Stimulated activated CD8-positive, alpha-beta memory T cell treated with anti-CD3 and anti-CD28 coated beads, Interleukin-4, amount 100 ng/mL, for 48 hours (primary cell): ENCODE data around the gene EME2.

Source experiments
- DNase-seq: peaks from one replicate; pipeline ENCODE4 v3.0.0-alpha.2; 2020

Gene EME2

DNA sequence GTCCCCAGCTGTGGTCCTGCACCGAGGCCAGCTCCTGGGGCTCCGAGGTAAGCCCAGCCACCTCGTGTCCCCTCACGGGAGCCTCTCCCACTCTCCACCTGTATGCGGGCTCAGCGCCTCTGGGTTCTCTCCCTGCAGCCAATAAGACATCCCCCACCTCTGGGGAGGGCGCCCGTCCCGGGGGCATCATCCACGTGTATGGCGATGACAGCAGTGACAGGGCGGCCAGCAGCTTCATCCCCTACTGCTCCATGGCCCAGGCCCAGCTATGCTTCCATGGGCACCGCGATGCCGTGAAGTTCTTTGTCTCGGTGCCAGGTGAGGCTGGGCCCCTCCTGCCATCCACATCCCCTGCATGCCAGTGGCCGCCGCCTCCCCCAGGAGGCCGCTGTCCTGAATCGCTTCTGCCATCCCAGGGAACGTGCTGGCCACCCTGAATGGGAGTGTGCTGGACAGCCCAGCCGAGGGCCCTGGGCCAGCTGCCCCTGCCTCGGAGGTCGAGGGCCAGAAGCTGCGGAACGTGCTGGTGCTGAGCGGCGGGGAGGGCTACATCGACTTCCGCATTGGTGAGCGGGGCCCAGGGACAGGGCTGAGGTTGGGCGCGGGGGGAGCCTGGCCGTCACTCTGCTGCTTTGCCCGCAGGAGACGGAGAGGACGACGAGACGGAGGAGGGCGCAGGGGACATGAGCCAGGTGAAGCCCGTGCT, 4.4 kb upstream of the EME2 start:
- no peak for DNase-seq

DNA sequence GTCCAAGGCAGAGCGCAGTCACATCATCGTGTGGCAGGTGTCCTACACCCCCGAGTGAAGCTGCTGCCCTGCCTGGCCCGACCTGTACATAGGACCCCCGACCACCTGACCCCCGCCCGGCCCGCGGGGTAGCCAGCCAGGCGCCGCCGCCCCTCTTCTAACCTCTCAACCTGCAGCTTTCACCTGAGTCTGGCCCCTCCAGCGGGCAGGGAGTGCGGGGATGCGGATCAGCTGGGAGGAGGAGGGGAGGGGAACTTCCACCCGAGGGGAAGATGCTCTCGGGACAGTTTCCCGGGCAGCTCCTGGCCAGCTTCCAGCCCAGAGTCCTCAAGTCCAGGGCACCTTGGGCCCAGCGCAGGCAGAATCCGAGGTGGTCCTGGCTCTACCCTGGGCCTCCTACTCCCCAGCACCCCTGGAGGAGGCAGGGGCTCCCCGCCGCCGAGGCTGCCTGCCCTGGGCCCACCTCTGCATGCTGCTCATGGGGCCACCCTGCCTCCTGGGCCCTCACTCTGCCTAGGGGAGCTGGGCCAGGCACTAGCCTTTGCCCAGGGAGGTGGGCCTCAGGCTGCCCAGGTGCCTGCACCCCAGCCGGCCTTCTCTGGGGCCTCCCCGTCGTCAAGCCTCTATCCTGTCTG, 3.7 kb upstream of the EME2 start:
- no peak for DNase-seq

DNA sequence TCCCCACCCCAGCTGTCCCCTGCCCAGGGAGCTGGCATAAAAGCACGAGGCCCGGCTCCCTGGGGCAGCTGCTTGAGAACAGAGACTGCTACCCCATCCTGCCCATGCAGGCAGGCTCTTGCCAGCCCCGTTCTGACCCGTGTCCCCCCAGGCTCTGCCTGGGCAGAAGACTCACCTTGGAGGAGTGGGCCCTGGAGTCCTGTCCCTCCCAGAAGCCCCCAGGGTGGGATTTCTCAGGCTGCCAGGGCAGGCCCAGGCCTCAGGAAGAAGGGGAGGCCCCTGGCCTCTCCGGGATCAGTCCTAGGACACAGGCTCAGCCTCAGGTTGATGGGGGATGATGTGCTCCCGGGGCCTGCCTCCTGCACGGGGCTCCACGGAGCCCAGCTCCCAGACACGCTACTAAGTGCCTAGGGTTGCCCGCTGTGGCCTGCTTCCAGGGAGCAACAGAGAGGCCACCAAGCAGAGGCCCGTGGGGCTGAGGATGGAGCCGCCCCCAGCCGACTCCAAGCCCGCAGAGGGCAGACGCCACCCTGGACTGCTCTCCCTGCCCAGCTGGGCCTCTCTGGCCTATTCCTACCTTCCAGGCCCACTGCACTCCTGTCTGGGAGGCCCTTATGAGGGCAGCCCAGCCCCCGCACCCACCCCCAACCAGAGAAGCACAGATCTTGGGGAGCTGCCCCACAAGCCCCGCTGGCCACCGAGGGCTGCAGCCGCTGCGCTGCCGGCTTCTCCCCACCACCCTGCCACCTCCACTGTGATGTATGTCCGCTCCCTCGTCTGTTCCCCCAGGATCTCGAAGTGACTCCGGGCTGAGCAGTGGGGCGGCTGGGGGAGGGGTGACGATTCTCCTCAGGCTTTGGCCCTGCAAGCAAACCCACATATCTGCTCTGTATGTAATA, 3.0 kb upstream of the EME2 start:
- no peak for DNase-seq

DNA sequence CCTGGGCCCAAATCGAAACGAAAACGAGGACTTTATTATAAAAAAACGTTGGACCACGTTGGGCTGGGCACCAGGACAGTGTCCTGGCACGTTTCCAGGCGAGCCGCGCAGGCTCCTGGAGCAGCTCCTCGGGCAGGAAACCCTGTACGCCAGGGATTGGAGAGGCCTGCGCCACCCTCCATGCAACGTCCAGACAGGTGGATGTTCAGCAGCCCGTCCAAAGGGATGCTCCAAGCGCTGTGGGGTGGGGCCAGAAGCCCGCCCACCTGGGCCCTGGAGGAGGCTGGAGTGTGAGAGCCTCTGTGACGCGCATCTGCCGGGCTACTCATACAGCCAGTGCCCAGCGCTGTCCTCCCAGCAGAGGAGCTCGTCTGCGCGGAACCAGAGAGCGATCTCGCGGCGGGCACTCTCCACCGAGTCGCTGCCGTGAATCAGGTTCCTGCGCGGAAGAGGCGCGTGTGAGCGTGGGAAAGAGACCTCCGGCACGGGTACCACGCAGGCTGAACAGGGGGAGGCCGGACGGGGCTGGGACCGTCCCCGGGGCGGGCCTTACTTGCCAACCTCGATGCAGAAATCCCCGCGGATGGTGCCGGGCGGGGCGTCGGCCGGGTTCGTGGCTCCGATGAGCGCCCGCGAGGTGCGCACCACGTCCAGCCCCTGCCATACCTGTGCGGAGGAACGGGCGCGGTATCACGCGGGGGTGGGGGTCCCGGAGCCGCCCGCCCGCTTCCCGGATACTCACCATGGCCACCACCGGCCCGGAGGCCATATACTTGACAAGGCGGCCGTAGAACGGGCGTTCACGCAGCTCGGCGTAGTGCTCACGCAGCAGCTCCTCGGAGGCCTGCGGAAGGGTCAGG, 2.1 kb upstream of the EME2 start:
- DNase-seq = peak; percentile 63

DNA sequence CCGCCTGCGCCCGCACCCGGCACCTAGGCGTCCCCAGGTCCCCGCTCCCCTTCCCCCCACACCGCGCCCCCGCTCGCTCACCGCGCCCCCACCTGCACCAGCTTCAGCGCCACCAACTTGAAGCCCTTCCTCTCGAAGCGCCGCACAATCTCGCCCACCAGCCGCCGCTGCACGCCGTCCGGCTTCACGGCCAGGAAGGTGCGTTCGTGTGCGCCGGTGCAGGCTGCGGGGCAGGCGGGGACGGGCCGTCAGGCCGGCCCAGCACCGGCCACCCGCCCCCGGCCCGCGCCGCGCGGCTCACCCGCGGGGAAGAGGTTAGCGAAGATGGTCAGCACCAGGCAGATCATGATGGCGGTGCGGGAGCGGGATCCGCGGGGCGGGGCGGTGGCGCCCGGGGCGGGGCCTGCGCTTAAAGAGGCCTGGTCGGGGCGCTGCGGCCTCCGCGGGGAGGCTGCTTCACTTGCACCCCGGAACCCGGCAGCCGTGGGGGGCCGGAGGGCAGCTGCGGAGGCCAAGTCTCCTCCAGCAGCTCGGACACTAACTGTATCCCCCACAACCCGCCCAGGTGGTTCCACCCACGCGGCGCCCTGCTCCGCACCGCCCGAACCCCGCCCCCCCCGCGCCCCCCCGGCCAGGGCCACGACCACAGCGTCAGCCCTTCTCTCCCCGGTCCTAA, 1.3 kb upstream of the EME2 start, which contains the start of gene NME3:
TSS of gene NME3 (minus strand) at position 356 of the 676 bp plus-strand sequence. CDS start at position 347, 9 bp downstream.
- DNase-seq = peak; percentile 89

DNA sequence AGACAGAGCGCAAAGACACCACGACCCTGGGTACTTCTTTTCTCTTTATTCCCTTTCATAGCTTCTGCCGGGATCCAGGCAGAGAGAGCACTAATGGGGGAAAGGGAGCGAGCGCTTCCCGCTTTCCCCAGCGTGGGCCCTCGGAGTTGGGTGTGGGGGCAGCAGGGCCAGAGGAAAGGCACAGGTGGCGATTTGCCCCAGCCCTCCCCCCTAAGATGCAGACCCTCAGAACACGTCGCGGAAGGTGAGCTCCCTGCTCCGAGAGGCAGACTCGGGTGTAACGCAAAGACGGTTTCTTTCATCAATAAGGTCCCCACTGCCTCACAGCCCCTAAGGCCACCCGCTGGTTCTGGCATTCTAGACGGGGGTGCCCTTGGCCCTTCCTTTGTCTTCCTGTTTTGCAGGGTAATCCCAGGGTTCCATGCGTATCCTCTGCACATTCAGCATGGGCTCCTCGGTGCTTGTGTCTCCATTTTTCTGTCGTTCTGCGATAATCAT, 697 bp upstream of the EME2 start:
- no peak for DNase-seq

- peak; percentile 86 for DNase-seq
These were observed 495 bp downstream of the EME2 start, which contains the start of gene MRPS34 for GRCh38 chr16:1772908-1773702. TSS of gene MRPS34 (minus strand) at chr16:1773134. CDS start at chr16:1773119, 15 bp downstream.

- DNase-seq = peak; percentile 49
These were observed 1.3 kb downstream of the EME2 start for GRCh38 chr16:1773703-1774447.

GRCh38 chr16:1774448-1774780, 1.8 kb downstream of the EME2 start:
- no peak for DNase-seq

DNA sequence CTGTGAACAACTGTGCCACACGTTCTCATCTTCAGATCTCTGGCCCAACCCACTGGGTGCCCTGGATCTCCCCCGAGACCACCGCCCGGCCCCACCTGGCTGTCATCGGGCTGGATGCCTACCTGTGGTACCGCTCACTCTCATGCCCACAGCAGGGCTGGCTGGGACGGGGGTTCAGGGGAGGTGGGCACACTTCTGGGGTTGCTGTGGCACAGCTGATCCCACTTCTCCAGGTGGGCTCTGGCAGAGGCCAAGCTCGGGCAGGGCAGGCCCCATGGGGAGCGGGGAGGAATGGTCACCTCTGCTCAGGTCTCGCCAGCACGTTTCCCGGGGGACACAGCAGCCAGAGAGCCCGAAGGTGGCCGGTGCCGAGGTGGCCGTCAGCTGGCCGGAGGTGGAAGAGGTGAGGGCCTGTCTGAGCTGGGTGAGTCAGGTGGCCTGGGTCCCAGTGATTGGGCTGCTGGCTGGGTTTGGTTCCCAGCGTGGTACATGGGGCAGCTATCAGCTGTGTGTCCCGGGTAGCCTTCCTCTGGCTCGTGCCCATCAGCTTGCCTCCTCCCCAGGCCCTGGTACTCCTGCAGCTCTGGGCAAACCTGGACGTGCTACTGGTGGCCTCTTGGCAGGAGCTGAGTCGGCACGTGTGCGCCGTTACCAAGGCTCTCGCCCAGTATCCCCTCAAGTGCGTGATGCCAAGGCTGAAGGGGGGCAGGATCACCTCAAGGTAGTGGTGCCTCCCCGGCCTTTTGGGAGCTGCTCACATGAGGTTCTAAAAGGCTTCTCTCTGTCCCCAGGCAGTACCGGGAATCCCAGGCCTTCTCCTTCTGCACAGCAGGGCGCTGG, 2.6 kb downstream of the EME2 start:
- no peak for DNase-seq

GRCh38 chr16:1775846-1776671, 3.4 kb downstream of the EME2 start:
- DNase-seq = no peak

- no peak for DNase-seq
These were observed 4.0 kb downstream of the EME2 start for GRCh38 chr16:1776672-1776955.

- DNase-seq = no peak
These were observed 4.4 kb downstream of the EME2 start for GRCh38 chr16:1776991-1777374.

DNA sequence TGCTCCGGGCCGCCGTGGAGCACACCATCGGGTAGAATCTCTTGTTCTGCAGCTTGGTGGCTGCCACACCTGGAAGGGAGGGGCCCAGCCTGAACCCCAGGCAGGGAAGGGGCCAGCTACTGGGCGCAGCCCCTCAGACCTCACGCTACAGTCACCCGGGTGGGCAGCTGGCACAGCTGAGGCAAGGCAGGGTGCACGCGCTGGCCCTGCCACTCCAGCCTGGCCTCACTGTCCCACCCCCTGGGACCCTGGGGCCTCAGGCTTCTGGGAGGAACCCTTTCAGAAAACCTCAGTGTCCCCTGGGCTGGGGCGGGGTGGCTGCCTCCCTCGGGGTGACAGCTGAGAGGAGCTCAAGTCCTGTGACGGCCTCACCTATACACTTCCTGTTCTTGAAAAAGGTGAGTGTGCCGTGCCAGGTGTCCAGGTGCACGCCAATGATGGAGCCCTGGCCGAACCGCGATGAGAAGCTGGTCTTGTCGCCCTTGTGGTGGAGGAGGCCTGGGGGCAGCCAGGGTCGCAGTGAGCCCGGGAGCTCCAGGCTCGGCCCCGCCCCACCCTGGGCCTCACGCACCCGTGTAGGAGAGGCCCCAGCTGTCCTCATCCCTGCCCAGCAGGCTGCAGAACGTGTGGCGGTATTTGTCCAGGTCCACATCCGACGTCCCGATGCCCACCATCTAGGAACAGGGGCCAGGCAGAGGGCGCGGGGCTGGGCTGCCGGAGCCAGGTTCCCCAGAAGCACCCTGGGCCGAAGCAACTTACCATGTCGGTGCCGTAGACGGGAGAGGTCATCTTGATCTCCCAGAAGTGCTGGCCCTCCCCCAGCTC, 5.0 kb downstream of the EME2 start:
- DNase-seq = no peak

GRCh38 chr16:1778200-1779179, 5.9 kb downstream of the EME2 start:
- DNase-seq = no peak

- DNase-seq = no peak
These were observed 6.7 kb downstream of the EME2 start for GRCh38 chr16:1779234-1779701.
